ENCODE data around the gene SLC2A4.
"Not testable (repeated sequence)": the region's sequence is repeated elsewhere in the genome, so short reads cannot be mapped to it uniquely, and the experiment has no call there.

Gene SLC2A4

GRCh38 chr17:7327056-7327455, 45.5 kb downstream of the SLC2A4 start:
- DNase-seq: no peak

GRCh38 chr17:7327501-7327900, 46.0 kb downstream of the SLC2A4 start:
- no peak for DNase-seq

- no peak for DNase-seq
These were observed 46.5 kb downstream of the SLC2A4 start for GRCh38 chr17:7328009-7328408.

- no peak for DNase-seq
These were observed 47.4 kb downstream of the SLC2A4 start, which contains the start of gene NEURL4 for GRCh38 chr17:7328840-7329373. Gene NEURL4 (minus strand): TSS chr17:7329335. CDS start chr17:7329312, 23 bp downstream.

- DNase-seq: peak; percentile 68
These were observed 48.0 kb downstream of the SLC2A4 start for GRCh38 chr17:7329374-7329996.

- DNase-seq: no peak
These were observed 48.6 kb downstream of the SLC2A4 start for GRCh38 chr17:7329997-7330637.

- no peak for DNase-seq
These were observed 49.1 kb downstream of the SLC2A4 start for GRCh38 chr17:7330638-7331015.

GRCh38 chr17:7332111-7332510, 50.6 kb downstream of the SLC2A4 start:
- no peak for DNase-seq

- not testable (repeated sequence) for DNase-seq
These were observed 51.1 kb downstream of the SLC2A4 start for GRCh38 chr17:7332600-7333069.

- no peak for DNase-seq
These were observed 53.5 kb downstream of the SLC2A4 start for GRCh38 chr17:7334938-7335538.

GRCh38 chr17:7335765-7336164, 54.2 kb downstream of the SLC2A4 start:
- DNase-seq: not testable (repeated sequence)

- no peak for DNase-seq
These were observed 55.0 kb downstream of the SLC2A4 start, which contains the start of gene ACAP1 for GRCh38 chr17:7336240-7337175. Gene ACAP1 (plus strand): TSS chr17:7336529. CDS start chr17:7336735, 206 bp downstream.

- DNase-seq: not testable (repeated sequence)
These were observed 56.1 kb downstream of the SLC2A4 start for GRCh38 chr17:7337600-7337999.

All from NCI-H524 treated with DMSO at 0.1 percent for 48 hours (cell line).